ENCODE results near the gene GTPBP2.
"Not testable (repeated sequence)": the region's sequence is repeated elsewhere in the genome, so short reads cannot be mapped to it uniquely, and the experiment has no call there.

GTPBP2 gene

DNA sequence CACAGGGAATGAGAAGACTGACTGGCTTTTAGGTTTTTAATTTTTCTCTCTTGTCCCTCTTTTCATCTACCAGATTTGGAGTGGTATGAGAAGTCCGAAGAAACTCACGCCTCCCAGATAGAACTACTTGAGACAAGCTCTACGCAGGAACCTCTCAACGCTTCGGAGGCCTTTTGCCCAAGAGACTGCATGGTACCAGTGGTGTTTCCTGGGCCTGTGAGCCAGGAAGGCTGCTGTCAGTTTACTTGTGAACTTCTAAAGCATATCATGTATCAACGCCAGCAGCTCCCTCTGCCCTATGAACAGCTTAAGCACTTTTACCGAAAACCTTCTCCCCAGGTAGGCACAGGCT lies 7.2 kb upstream of the GTPBP2 start:
- peaks cover 54% of the 10 kb centered on the region for H3K4me1 Mint-ChIP-seq (ENCODE audit: low read depth)

DNA sequence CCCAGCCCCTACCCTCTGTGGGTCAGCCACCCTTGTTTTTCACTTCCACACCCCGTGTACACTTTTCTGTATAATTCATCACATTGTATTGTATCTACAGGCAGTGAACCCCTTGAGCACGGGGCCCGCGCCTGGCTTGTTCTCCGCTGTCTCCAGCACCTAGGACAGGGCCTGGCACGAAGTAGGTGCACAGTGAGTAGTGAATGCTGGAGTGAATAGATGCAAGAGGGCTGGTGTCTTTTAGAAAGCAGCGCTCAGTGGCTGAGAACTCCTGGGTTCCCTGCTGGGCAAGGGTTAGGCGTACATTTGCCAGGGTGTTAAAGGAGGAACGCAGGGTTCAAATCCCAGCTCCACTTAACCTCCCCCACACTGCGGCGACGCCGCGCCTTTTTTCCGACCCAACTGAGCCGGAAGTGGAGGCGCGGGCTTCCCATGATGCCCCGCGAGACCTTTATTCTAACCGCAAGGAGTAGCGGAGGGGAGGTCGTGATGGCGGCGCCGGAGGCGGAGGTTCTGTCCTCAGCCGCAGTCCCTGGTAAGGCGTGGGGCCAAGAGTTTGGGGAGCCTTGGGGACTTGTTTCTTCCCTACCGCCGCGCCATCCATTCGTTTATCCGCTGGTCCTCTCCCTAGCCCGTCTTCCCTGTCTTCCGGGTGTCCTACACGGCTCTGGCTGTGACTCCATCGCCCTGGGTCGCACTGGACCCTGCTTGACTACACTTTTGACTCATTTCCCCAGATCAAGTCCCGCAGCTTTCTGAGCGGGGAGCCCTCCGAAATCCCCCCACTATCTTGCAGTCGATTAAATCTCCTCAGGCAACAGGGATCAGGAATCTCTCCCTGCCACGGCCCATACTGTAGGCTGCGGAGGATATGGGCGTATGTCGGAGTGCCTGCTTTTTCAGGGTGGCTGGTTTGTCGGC lies 6.6 kb upstream of the GTPBP2 start, which contains the start of gene MAD2L1BP:
Gene MAD2L1BP (plus strand): TSS at position 454 of the 921 bp plus-strand sequence. CDS start 36 bp downstream, at position 490.
- Mint-ChIP-seq H3K27me3 (no peaks in the 10 kb centered on the region), H3K27ac (peak within 1 kb of the TSS; percentile 95), H3K4me1 (ENCODE audit: low read depth) (peaks cover 53% of the 10 kb centered on the region), H3K4me3 (peak within 1 kb of the TSS; percentile 99), H3K9me3 (ENCODE audit: low read depth) (no peaks in the 10 kb centered on the region), H3K36me3 (peaks cover 10% of the 10 kb centered on the region)

More for the DNA sequence above, 7.2 kb upstream of the GTPBP2 start:
- no peaks in the 10 kb centered on the region for H3K27me3 Mint-ChIP-seq
- peak overlapping the region; percentile 95 for H3K27ac Mint-ChIP-seq
- peaks cover 10% of the 10 kb centered on the region for H3K36me3 Mint-ChIP-seq
- H3K9me3 Mint-ChIP-seq (ENCODE audit: low read depth) = no peaks in the 10 kb centered on the region
- peak overlapping the region; percentile 99 for H3K4me3 Mint-ChIP-seq

DNA sequence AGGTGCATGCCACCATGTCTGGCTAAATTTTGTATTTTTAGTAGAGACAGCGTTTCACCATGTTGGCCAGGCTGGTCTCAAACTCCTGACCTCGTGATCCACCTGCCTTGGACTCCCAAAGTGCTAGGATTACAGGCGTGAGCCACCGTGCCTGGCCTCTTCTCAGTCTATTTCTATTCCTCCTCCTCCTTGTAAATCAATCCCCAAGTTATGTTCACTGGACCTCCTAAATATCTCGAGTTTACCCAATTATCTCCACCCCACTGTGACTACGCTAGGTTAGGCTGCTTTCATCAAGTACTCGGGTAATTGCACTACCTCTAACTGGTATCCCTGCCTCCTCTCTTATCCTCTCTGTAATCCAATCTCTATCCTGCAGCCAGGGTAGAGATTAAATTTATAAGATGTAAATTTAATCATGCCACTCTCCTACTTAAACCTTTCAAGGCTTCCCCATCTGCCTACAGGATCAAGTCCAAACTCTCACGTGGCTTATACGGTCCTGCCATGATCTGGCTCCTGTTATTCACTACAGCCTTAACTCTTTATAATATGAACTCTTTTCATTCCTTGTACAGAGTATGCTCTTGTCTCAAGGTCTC lies 5.7 kb upstream of the GTPBP2 start:
- Mint-ChIP-seq H3K27ac (peak overlapping the region; percentile 95), H3K4me3 (peak overlapping the region; percentile 99), H3K36me3 (peaks cover 6% of the 10 kb centered on the region), H3K9me3 (ENCODE audit: low read depth) (no peaks in the 10 kb centered on the region), H3K27me3 (no peaks in the 10 kb centered on the region), H3K4me1 (ENCODE audit: low read depth) (peaks cover 50% of the 10 kb centered on the region)

DNA sequence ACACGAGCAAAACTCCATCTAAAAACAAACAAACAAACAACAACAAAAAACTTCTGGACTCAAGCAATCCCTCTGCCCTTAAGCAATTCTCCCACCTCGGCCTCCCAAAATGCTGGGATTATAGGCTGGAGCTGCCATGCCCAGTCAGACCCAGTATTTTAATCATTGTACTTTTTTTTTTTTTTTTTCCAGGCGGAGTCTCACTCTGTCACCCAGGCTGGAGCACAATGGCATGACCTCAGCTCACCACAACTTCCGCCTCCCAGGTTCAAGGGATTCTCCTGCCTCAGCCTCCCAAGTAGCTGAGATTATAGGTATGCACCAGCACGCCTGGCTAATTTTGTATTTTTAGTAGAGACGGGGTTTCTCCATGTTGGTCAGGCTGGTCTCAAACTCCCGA lies 3.9 kb upstream of the GTPBP2 start:
- not testable (repeated sequence) for H3K27ac Mint-ChIP-seq; H3K27me3 Mint-ChIP-seq; H3K36me3 Mint-ChIP-seq; H3K4me3 Mint-ChIP-seq; H3K9me3 Mint-ChIP-seq (ENCODE audit: low read depth)
- peaks cover 40% of the 10 kb centered on the region for H3K4me1 Mint-ChIP-seq (ENCODE audit: low read depth)

DNA sequence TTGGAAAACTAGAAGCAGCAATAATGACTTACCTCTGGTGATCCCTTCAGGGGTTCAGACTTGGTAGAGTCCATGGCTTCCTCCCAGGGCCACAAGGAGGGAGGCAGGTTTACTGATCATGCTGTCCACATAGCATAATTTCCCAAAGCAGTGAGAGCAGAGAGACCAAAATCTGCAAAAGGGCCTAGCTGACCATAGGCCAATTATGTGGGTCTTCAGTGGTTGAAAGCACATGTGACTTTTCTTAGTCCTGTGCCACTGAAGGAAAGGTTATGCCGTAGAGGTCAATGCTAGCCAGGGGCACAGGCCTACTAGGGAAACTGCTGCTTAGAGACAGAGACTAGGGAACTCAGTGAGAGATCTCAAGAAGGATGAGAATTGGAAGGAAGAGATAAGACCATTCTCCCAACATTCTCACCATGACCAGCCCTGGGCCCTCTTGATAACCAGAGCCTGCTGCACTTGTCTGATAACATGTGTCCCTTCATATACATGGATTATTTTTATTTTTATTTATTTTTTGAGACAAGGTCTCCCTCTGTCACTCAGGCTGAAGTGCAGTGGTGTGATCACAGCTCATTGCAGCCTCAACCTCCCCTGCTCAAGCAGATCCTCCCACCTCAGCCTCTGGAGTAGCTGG lies 2.0 kb upstream of the GTPBP2 start:
- no peaks in the 10 kb centered on the region for H3K27me3 Mint-ChIP-seq
- H3K27ac Mint-ChIP-seq = peak overlapping the region; percentile 78
- peak overlapping the region; percentile 70 for H3K4me3 Mint-ChIP-seq
- H3K9me3 Mint-ChIP-seq (ENCODE audit: low read depth) = no peaks in the 10 kb centered on the region
- H3K36me3 Mint-ChIP-seq = peaks cover 3% of the 10 kb centered on the region
- peaks cover 47% of the 10 kb centered on the region for H3K4me1 Mint-ChIP-seq (ENCODE audit: low read depth)

DNA sequence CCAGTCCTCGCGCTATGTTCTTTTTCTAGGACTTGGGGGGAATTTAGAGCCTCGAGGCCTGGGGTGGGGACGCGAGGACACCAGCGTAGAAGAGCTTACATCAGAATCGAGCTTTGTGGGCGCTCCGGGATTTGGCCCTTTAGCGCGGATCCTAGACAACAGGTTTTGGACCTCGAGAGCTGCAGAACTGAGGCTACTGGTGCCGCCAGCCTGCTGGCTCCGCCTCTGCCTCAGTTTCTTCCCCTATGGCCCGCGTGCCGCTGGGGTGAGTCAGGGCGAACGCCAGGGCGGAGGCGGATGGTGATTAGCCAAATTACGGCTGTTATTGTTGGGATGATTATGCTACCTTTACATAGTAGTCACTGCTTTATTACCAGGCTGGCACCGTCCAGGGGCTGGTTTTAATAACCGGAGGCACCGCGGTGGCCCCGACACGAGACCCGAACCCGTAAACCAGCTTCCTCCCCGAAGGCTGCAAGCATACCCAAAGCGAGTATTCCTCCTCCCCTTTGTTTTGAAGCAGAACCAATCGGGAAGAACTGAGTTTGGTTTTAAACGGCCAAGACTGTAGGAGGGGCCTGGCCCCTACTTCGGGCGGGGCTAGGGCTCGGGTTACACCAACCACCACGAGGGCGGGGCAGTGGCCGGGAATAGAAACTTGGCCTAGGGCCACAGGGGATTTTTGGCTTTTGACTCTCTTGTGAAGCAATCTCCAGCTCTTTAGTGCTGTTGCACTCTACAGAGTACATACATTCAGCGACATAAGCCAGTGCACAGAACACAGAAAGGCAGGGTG lies 639 bp upstream of the GTPBP2 start:
- Mint-ChIP-seq H3K4me1 (ENCODE audit: low read depth) (peaks cover 35% of the 10 kb centered on the region), H3K27ac (peak overlapping the region; percentile 97), H3K27me3 (no peaks in the 10 kb centered on the region), H3K36me3 (peaks cover 3% of the 10 kb centered on the region), H3K9me3 (ENCODE audit: low read depth) (no peaks in the 10 kb centered on the region), H3K4me3 (peak overlapping the region; percentile 98)

DNA sequence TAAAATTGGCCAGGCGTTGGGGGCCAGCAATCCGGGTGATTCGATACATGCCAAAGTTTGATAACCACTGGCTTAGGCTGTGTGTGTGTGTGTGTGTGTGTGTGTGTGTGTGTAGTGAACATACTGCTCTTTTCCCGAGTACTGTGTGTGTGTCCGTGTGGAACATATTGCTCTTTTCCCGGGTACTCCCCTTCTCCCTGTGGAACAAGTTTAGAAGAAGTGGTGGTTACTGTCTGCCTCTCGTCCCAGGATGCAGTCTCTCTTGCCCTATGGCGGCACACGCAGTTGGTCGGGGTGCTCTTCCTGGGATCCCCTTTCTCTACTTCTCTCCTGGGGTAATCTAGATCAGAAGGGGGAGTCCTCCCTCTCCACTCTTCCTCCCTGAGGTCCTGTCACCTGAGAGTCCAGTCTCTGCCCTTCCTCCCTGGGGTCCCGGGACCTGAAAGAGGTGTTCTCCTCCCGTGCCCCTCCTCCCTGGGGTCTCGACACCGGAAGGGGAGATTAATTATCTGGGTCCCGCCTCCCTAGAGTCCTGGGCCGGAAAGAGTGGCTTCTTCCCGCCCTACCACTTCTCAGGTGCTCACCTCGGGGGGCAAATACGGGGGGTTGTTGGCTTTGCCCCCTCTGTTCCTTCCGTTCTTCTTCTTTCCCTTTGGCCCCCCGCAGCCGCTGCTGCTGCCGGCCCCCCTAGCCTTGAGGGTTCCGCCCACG lies 516 bp downstream of the GTPBP2 start:
- Mint-ChIP-seq H3K27me3 (no peaks in the 10 kb centered on the region), H3K27ac (peak overlapping the region; percentile 91), H3K4me1 (ENCODE audit: low read depth) (peaks cover 30% of the 10 kb centered on the region), H3K9me3 (ENCODE audit: low read depth) (no peaks in the 10 kb centered on the region), H3K4me3 (peak overlapping the region; percentile 98), H3K36me3 (no peaks in the 10 kb centered on the region)

DNA sequence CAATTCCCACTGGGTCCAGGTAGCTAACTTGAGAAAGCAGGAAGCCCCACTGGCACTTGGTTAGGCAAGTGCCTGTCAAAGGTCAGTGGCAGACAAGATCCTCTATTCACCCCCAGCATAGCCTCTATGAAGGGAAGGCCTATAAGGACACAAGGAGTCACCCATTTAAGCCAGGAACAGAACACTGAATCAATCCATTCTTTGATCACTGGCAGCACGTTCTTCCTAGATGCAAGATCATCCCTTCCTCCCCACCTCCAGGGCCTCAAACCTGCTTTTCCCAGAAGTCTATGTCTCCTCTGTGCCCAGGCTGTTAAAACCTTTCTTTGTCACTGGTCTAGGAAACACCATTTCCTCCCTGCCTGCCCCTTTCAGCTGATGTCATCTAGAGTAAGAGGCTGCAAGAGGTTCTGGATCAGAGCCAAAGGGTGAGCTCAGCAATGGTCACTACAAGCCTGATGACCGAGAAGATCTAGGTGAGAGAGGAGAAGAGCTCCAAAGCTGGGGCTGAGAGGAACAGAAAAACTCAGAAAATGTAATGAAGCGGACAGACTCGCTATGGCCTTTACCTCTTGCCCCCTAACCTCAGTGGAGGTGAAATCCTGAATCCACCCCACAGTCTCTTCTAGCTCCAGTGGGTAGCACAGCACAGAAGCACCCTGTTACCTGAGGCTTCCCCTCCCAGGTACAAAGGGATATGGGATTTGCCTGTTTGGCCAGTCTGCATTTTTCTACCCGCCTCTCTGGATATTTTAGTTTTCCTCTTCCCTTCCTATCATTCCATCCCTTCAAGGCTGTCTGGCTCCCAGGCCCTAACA lies 1.8 kb downstream of the GTPBP2 start:
- H3K27me3 Mint-ChIP-seq = no peaks in the 10 kb centered on the region
- H3K9me3 Mint-ChIP-seq (ENCODE audit: low read depth) = no peaks in the 10 kb centered on the region
- H3K36me3 Mint-ChIP-seq = peaks cover under 1% of the 10 kb centered on the region
- peaks cover 30% of the 10 kb centered on the region for H3K4me1 Mint-ChIP-seq (ENCODE audit: low read depth)
- H3K4me3 Mint-ChIP-seq = peak overlapping the region; percentile 69
- peak overlapping the region; percentile 75 for H3K27ac Mint-ChIP-seq

DNA sequence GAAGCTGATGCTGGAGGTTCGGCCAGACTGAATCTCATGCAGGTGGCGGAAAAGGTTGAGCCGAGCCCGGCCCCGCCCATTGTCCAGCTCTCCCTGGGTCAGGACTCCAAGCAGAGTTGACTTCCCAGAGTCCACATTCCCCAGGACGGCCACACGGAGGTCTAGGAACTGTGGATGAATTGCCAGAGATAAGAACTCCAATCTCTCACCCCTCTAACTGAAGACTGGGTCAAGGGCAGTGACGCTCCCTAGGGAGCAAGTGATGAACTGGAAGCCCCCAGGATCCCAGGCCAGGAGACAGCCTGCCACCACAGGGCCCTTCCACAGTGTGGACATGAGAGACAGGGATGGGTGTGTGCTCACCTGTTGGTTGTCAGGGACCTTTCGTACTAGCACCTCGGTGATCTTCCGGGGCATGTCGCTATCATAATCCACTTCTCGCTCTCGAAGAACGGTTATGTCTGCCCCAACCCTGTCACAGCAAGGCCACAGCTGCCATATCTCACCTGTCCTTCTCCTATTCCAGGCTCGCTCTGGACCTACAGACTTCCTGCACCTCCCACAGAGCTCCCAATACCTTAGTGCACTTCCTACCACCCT lies 3.6 kb downstream of the GTPBP2 start:
- H3K9me3 Mint-ChIP-seq (ENCODE audit: low read depth) = no peaks in the 10 kb centered on the region
- H3K27me3 Mint-ChIP-seq = no peaks in the 10 kb centered on the region
- H3K27ac Mint-ChIP-seq = no peak overlapping the region
- peaks cover 29% of the 10 kb centered on the region for H3K4me1 Mint-ChIP-seq (ENCODE audit: low read depth)
- no peak overlapping the region for H3K4me3 Mint-ChIP-seq
- H3K36me3 Mint-ChIP-seq = peaks cover 2% of the 10 kb centered on the region

DNA sequence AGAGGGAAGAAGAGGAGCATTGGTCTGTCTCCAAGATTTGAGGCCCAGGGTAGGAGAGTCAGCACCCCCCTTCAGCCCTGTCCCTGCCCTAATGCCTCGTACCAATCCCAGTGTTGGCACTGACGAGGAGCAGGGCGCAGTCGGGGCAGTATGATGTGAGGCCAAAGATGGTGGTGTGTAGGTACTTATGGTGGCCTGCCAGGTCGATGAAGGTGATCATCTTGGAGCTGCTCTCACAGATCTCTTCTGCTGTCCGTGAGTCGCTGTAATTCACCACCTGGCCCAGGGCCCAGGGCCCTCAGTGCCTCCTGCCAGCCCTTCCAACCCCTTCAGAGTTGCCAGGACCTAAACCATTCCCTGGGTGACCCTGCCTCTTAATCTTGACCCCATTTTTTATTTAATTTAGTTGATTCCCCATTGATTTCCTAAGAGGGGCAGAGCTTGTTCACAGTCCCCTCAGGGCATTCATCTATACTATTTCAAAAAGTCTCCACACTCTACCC lies 4.2 kb downstream of the GTPBP2 start:
- Mint-ChIP-seq H3K27me3 (no peaks in the 10 kb centered on the region), H3K4me1 (ENCODE audit: low read depth) (peaks cover 24% of the 10 kb centered on the region), H3K36me3 (peaks cover 2% of the 10 kb centered on the region), H3K27ac (no peak overlapping the region), H3K9me3 (ENCODE audit: low read depth) (no peaks in the 10 kb centered on the region), H3K4me3 (no peak overlapping the region)

DNA sequence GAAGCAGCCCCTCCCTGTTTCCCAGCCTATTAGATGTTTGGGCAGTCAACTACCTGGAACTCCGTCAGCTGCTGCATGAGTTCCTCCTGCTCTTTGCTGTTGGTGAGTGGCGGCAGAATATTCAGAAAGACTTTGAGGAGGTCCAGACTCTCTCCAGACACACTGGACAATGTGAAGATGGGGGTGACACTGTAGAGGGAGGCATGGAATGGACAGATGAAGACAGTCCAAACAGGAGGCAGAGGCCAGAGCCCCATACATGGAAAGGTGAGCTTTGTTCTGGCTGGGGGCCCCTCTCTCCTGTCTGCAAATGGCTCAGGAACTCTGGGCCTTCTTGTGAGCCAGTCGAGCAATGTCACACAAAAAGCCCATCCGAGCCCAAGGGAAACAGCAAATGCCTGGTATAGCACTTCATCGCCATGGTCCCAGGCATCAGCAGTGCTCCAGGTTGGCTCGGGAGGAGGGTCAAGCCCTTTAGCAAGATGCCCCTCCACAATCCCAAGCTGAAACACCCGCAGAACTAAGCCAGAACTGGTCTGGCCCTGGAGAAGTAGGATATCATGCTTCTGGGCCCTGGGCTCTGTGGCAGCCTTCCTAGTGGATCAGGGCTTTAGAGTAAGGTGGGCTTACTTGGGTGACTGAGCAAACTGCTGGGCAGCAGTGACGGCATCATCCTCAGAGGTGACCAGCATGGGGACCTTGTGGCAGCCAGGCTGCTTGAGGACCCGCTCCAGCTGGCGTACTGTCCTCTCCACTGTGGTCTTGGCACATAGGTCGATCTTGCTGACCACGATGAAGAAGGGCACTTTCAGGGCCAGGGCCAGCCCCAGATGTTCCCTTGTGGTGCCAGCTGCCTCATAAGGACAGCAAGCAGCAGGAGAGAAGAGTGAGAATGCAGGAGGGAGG lies 4.9 kb downstream of the GTPBP2 start:
- Mint-ChIP-seq H3K4me1 (ENCODE audit: low read depth) (peaks cover 21% of the 10 kb centered on the region), H3K9me3 (ENCODE audit: low read depth) (no peaks in the 10 kb centered on the region), H3K4me3 (no peak overlapping the region), H3K27me3 (no peaks in the 10 kb centered on the region), H3K36me3 (peaks cover 2% of the 10 kb centered on the region), H3K27ac (no peak overlapping the region)

DNA sequence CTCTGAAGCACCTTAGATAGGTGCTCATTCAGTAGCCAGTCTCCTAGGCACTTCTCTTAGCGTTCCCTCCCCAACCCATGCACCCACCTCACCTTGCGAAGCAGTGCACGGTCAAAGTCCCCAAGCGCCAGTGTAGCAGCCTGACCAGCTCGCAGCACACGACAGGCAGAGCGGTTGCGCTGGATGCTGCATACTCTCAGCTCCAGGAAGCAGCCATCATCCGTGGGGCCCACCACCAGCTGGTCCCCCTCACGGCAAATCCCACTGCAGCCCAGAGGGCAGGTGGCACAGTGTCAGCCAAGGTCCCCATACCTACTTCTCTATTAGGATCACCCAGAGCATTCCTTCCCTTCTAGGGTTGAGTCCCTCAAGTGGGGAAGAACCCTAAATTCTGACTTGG lies 6.5 kb downstream of the GTPBP2 start:
- Mint-ChIP-seq H3K4me1 (ENCODE audit: low read depth) (peaks cover 13% of the 10 kb centered on the region), H3K27ac (no peak overlapping the region), H3K27me3 (no peaks in the 10 kb centered on the region), H3K9me3 (ENCODE audit: low read depth) (no peaks in the 10 kb centered on the region), H3K36me3 (peaks cover 2% of the 10 kb centered on the region), H3K4me3 (no peak overlapping the region)

All from activated naive CD8-positive, alpha-beta T cell (primary cell).